WTC11 (cell line): Measurements from ENCODE around the gene LRRC32. TPM values are rescaled to one million over a fixed set of nuclear protein-coding genes. Genes with fewer than 3 reads are reported as not detected.

Experiments used
- ATAC-seq: fragments of 200-7000 bp; cut with Tn5 transposase; 2 replicates; pipeline ENCODE4 v1.10.0; 2021; ENCODE audit warnings: mild to moderate bottlenecking, moderate library complexity
- CTCF ChIA-PET: fragments of 300-600 bp; sonication (Branson Sonifier 250); formaldehyde crosslinking; loops from one replicate; lab custom pipeline; 2021; ENCODE audit warnings: antibody characterized with exemption; lab: Charles Lee
- POLR2A ChIA-PET: fragments of 350-600 bp; sonication (Branson Sonifier 250); formaldehyde crosslinking; loops from one replicate; lab custom pipeline; 2021; ENCODE audit warnings: antibody characterized with exemption; lab: Charles Lee
- DNase-seq: peaks from one replicate; pipeline ENCODE4 v3.0.0; 2021; ENCODE audit warnings: low spot score
- H3K27ac Mint-ChIP-seq: 2 replicates; pipeline ENCODE4 v1.8.0; 2021; ENCODE audit warnings: mixed read lengths
- H3K27me3 Mint-ChIP-seq: 2 replicates; pipeline ENCODE4 v1.8.0; 2021; ENCODE audit warnings: low read depth, mild to moderate bottlenecking, moderate library complexity, mixed read lengths
- H3K36me3 Mint-ChIP-seq: 2 replicates; pipeline ENCODE4 v1.8.0; 2021; ENCODE audit warnings: mixed read lengths
- H3K4me1 Mint-ChIP-seq: 2 replicates; pipeline ENCODE4 v1.8.0; 2022; ENCODE audit warnings: mixed read lengths
- H3K4me3 Mint-ChIP-seq: 2 replicates; pipeline ENCODE4 v1.8.0; 2021; ENCODE audit warnings: mild to moderate bottlenecking, moderate library complexity, mixed read lengths
- H3K9me3 Mint-ChIP-seq: 2 replicates; pipeline ENCODE4 v1.8.0; 2021; ENCODE audit warnings: mixed read lengths
- ATF1 ChIP-seq: sonication (generic); formaldehyde crosslinking; IDR thresholded peaks from 2 replicates; pipeline ENCODE4 v1.8.1; 2023; ENCODE audit warnings: mild to moderate bottlenecking, moderate library complexity, missing genetic modification reagents
- ELF4 ChIP-seq: sonication (generic); formaldehyde crosslinking; IDR thresholded peaks from 2 replicates; pipeline ENCODE4 v1.8.1; 2022; ENCODE audit warnings: low read depth, mild to moderate bottlenecking, moderate library complexity, missing genetic modification reagents
- EMX1 ChIP-seq: fragments of 250-450 bp; sonication (Bioruptor Pico); IDR thresholded peaks from 2 replicates; pipeline ENCODE4 v1.8.0; 2021; ENCODE audit warnings: mild to moderate bottlenecking
- FOXK1 ChIP-seq: sonication (generic); formaldehyde crosslinking; IDR thresholded peaks from 2 replicates; pipeline ENCODE4 v1.8.0; 2022; ENCODE audit warnings: mild to moderate bottlenecking, moderate library complexity, missing genetic modification reagents
- GTF2I ChIP-seq: fragments of 250-450 bp; sonication (Bioruptor Pico); conservative IDR thresholded peaks from 2 replicates; pipeline ENCODE4 v1.4.0; 2021; ENCODE audit warnings: mild to moderate bottlenecking
- HMGA2 ChIP-seq: fragments of 250-450 bp; sonication (Bioruptor Pico); IDR thresholded peaks from 2 replicates; pipeline ENCODE4 v1.4.0; 2021; ENCODE audit warnings: mild to moderate bottlenecking, moderate library complexity
- NR2C2 ChIP-seq: sonication (generic); formaldehyde crosslinking; IDR thresholded peaks from 2 replicates; pipeline ENCODE4 v1.8.0; 2022; ENCODE audit warnings: mild to moderate bottlenecking, missing genetic modification reagents
- NR3C1 ChIP-seq: sonication (generic); formaldehyde crosslinking; conservative IDR thresholded peaks from 2 replicates; pipeline ENCODE4 v1.8.1; 2023; ENCODE audit warnings: low read depth, mild to moderate bottlenecking, missing genetic modification reagents
- SP1 ChIP-seq: sonication (generic); formaldehyde crosslinking; conservative IDR thresholded peaks from 2 replicates; pipeline ENCODE4 v1.8.1; 2022; ENCODE audit warnings: missing genetic modification reagents
- TCF7 ChIP-seq: sonication (generic); formaldehyde crosslinking; IDR thresholded peaks from 2 replicates; pipeline ENCODE4 v1.8.0; 2022; ENCODE audit warnings: mild to moderate bottlenecking, low read depth, missing genetic modification reagents, moderate library complexity
- TP53 ChIP-seq: sonication (generic); formaldehyde crosslinking; IDR thresholded peaks from 2 replicates; pipeline ENCODE4 v1.8.1; 2023; ENCODE audit warnings: mild to moderate bottlenecking, missing genetic modification reagents
- ZBTB21 ChIP-seq: sonication (generic); formaldehyde crosslinking; IDR thresholded peaks from 2 replicates; pipeline ENCODE4 v1.8.1; 2023; ENCODE audit warnings: mild to moderate bottlenecking, missing genetic modification reagents, borderline replicate concordance
- ZNF219 ChIP-seq: sonication (generic); formaldehyde crosslinking; IDR thresholded peaks from 2 replicates; pipeline ENCODE4 v1.8.0; 2023; ENCODE audit warnings: missing genetic modification reagents, mild to moderate bottlenecking, borderline replicate concordance
- ZNF317 ChIP-seq: sonication (generic); formaldehyde crosslinking; IDR thresholded peaks from 2 replicates; pipeline ENCODE4 v1.8.1; 2023; ENCODE audit warnings: low read depth, mild to moderate bottlenecking, moderate library complexity, missing genetic modification reagents, borderline replicate concordance
- total RNA-seq: library from RNA; stranded (reverse); gene quantifications from 3 replicates; pipeline ENCODE4 v1.2.3, GENCODE V29; 2021
- TF ChIP-seq, protein P1 (sequence below): sonication (generic); formaldehyde crosslinking; IDR thresholded peaks from 2 replicates; pipeline ENCODE4 v1.8.0; 2023; ENCODE audit warnings: missing genetic modification reagents, mild to moderate bottlenecking, borderline replicate concordance
- TF ChIP-seq, protein P2 (sequence below): sonication (generic); formaldehyde crosslinking; IDR thresholded peaks from 2 replicates; pipeline ENCODE4 v1.8.0; 2022; ENCODE audit warnings: mild to moderate bottlenecking, missing genetic modification reagents
- TF ChIP-seq, protein P3 (sequence below): sonication (generic); formaldehyde crosslinking; conservative IDR thresholded peaks from 2 replicates; pipeline ENCODE4 v1.8.1; 2022; ENCODE audit warnings: mild to moderate bottlenecking, missing genetic modification reagents
- TF ChIP-seq, protein P4 (sequence below): fragments of 250-450 bp; sonication (Bioruptor Pico); IDR thresholded peaks from 2 replicates; pipeline ENCODE4 v1.8.0; 2021; ENCODE audit warnings: mild to moderate bottlenecking
- TF ChIP-seq, protein P5 (sequence below): sonication (generic); formaldehyde crosslinking; conservative IDR thresholded peaks from 2 replicates; pipeline ENCODE4 v1.8.1; 2023; ENCODE audit warnings: mild to moderate bottlenecking, low read depth, missing genetic modification reagents, moderate library complexity
- TF ChIP-seq, protein P6 (sequence below): fragments of 250-450 bp; sonication (Bioruptor Pico); IDR thresholded peaks from 2 replicates; pipeline ENCODE4 v1.9.0; 2021; ENCODE audit warnings: moderate library complexity, mild to moderate bottlenecking, inconsistent platforms, borderline replicate concordance
- TF ChIP-seq, protein P7 (sequence below): sonication (generic); formaldehyde crosslinking; IDR thresholded peaks from 2 replicates; pipeline ENCODE4 v1.8.1; 2023; ENCODE audit warnings: mild to moderate bottlenecking, missing genetic modification reagents, borderline replicate concordance

Gene LRRC32
- total RNA-seq, 1 experiment from 2014 or later: 0.74 TPM

DNA sequence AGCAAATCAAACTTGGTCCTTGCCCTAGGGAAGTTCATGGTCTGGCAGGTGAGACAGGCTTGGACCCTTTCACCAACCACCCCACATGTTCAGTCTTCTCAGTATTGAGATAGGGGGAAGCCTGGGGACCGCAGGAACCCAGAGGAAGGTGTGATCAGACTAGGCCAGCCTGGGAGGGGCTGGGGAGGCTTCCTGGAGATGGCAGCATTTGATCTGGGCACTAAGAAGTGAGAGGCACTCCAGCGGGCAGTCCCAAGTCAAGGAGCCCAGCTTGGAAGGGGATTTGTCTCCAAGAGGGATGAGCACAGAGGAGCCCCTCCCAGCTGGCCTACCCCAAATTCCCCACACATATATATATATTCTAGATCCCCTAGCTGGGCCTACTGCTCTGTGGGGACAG lies 5.4 kb downstream of the LRRC32 start (continued):
- TF ChIP-seq, protein P1, sequence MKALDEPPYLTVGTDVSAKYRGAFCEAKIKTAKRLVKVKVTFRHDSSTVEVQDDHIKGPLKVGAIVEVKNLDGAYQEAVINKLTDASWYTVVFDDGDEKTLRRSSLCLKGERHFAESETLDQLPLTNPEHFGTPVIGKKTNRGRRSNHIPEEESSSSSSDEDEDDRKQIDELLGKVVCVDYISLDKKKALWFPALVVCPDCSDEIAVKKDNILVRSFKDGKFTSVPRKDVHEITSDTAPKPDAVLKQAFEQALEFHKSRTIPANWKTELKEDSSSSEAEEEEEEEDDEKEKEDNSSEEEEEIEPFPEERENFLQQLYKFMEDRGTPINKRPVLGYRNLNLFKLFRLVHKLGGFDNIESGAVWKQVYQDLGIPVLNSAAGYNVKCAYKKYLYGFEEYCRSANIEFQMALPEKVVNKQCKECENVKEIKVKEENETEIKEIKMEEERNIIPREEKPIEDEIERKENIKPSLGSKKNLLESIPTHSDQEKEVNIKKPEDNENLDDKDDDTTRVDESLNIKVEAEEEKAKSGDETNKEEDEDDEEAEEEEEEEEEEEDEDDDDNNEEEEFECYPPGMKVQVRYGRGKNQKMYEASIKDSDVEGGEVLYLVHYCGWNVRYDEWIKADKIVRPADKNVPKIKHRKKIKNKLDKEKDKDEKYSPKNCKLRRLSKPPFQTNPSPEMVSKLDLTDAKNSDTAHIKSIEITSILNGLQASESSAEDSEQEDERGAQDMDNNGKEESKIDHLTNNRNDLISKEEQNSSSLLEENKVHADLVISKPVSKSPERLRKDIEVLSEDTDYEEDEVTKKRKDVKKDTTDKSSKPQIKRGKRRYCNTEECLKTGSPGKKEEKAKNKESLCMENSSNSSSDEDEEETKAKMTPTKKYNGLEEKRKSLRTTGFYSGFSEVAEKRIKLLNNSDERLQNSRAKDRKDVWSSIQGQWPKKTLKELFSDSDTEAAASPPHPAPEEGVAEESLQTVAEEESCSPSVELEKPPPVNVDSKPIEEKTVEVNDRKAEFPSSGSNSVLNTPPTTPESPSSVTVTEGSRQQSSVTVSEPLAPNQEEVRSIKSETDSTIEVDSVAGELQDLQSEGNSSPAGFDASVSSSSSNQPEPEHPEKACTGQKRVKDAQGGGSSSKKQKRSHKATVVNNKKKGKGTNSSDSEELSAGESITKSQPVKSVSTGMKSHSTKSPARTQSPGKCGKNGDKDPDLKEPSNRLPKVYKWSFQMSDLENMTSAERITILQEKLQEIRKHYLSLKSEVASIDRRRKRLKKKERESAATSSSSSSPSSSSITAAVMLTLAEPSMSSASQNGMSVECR (CRISPR knock-in tag): no peak
- TF ChIP-seq SP1 (no peak), GTF2I (CRISPR knock-in tag) (no peak), ATF1 (CRISPR knock-in tag) (no peak), EMX1 (CRISPR knock-in tag) (no peak), FOXK1 (CRISPR knock-in tag) (no peak), ZNF219 (CRISPR knock-in tag) (no peak), ZNF317 (CRISPR knock-in tag) (no peak), NR2C2 (CRISPR knock-in tag) (no peak)
- TF ChIP-seq, protein P2, sequence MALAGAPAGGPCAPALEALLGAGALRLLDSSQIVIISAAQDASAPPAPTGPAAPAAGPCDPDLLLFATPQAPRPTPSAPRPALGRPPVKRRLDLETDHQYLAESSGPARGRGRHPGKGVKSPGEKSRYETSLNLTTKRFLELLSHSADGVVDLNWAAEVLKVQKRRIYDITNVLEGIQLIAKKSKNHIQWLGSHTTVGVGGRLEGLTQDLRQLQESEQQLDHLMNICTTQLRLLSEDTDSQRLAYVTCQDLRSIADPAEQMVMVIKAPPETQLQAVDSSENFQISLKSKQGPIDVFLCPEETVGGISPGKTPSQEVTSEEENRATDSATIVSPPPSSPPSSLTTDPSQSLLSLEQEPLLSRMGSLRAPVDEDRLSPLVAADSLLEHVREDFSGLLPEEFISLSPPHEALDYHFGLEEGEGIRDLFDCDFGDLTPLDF (CRISPR knock-in tag): no peak
- TF ChIP-seq, protein P3, sequence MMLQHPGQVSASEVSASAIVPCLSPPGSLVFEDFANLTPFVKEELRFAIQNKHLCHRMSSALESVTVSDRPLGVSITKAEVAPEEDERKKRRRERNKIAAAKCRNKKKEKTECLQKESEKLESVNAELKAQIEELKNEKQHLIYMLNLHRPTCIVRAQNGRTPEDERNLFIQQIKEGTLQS (CRISPR knock-in tag): no peak
- TF ChIP-seq, protein P4, sequence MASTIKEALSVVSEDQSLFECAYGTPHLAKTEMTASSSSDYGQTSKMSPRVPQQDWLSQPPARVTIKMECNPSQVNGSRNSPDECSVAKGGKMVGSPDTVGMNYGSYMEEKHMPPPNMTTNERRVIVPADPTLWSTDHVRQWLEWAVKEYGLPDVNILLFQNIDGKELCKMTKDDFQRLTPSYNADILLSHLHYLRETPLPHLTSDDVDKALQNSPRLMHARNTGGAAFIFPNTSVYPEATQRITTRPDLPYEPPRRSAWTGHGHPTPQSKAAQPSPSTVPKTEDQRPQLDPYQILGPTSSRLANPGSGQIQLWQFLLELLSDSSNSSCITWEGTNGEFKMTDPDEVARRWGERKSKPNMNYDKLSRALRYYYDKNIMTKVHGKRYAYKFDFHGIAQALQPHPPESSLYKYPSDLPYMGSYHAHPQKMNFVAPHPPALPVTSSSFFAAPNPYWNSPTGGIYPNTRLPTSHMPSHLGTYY: no peak
- TF ChIP-seq, protein P5, sequence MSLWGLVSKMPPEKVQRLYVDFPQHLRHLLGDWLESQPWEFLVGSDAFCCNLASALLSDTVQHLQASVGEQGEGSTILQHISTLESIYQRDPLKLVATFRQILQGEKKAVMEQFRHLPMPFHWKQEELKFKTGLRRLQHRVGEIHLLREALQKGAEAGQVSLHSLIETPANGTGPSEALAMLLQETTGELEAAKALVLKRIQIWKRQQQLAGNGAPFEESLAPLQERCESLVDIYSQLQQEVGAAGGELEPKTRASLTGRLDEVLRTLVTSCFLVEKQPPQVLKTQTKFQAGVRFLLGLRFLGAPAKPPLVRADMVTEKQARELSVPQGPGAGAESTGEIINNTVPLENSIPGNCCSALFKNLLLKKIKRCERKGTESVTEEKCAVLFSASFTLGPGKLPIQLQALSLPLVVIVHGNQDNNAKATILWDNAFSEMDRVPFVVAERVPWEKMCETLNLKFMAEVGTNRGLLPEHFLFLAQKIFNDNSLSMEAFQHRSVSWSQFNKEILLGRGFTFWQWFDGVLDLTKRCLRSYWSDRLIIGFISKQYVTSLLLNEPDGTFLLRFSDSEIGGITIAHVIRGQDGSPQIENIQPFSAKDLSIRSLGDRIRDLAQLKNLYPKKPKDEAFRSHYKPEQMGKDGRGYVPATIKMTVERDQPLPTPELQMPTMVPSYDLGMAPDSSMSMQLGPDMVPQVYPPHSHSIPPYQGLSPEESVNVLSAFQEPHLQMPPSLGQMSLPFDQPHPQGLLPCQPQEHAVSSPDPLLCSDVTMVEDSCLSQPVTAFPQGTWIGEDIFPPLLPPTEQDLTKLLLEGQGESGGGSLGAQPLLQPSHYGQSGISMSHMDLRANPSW: no peak

DNA sequence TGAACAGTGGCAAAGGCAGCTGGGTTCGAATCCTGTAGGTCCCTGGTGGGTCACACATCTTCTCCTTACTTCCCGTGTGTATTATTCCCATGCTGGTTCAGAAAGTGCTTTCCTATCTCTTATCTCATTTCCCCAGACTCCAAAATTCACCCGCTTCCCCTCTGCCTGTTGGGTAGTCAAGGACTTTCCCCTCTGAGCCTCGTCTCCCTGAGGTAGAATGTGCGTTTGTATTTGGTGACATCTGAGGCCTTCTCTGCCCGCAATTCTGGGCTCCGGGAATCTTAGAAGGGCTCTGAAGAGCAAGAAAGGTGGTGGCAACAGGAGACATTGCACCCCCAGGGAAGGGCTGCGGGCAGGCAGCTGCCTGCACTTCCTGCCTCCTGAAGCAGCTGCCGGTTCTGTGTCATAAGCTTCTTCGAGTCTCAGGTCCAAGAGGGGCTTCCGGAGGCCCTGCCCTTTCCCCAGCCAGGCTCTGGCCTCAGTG lies 5.9 kb downstream of the LRRC32 start:
- Mint-ChIP-seq H3K27ac (no peak overlapping the region), H3K36me3 (no peaks in the 10 kb centered on the region), H3K4me1 (peaks cover 18% of the 10 kb centered on the region), H3K4me3 (no peak overlapping the region), H3K27me3 (peaks cover 7% of the 10 kb centered on the region), H3K9me3 (no peaks in the 10 kb centered on the region)
- ChIA-PET POLR2A (no interaction called here), CTCF (interaction anchor here (1.4 kb wide), 1 partner anchor 66 kb away, joined by 3 read pairs; no protein-coding TSS in a partner anchor)
- TF ChIP-seq NR3C1 (CRISPR knock-in tag) (no peak), ZBTB21 (CRISPR knock-in tag) (no peak), TP53 (CRISPR knock-in tag) (no peak), TCF7 (no peak), HMGA2 (CRISPR knock-in tag) (no peak), ELF4 (CRISPR knock-in tag) (no peak)
- TF ChIP-seq, protein P6, sequence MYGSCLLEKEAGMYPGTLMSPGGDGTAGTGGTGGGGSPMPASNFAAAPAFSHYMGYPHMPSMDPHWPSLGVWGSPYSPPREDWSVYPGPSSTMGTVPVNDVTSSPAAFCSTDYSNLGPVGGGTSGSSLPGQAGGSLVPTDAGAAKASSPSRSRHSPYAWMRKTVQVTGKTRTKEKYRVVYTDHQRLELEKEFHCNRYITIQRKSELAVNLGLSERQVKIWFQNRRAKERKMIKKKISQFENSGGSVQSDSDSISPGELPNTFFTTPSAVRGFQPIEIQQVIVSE (CRISPR knock-in tag): no peak
- TF ChIP-seq, protein P3 (CRISPR knock-in tag): no peak
- TF ChIP-seq, protein P7, sequence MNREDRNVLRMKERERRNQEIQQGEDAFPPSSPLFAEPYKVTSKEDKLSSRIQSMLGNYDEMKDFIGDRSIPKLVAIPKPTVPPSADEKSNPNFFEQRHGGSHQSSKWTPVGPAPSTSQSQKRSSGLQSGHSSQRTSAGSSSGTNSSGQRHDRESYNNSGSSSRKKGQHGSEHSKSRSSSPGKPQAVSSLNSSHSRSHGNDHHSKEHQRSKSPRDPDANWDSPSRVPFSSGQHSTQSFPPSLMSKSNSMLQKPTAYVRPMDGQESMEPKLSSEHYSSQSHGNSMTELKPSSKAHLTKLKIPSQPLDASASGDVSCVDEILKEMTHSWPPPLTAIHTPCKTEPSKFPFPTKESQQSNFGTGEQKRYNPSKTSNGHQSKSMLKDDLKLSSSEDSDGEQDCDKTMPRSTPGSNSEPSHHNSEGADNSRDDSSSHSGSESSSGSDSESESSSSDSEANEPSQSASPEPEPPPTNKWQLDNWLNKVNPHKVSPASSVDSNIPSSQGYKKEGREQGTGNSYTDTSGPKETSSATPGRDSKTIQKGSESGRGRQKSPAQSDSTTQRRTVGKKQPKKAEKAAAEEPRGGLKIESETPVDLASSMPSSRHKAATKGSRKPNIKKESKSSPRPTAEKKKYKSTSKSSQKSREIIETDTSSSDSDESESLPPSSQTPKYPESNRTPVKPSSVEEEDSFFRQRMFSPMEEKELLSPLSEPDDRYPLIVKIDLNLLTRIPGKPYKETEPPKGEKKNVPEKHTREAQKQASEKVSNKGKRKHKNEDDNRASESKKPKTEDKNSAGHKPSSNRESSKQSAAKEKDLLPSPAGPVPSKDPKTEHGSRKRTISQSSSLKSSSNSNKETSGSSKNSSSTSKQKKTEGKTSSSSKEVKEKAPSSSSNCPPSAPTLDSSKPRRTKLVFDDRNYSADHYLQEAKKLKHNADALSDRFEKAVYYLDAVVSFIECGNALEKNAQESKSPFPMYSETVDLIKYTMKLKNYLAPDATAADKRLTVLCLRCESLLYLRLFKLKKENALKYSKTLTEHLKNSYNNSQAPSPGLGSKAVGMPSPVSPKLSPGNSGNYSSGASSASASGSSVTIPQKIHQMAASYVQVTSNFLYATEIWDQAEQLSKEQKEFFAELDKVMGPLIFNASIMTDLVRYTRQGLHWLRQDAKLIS (CRISPR knock-in tag): no peak
- ATAC-seq (no peak), DNase-seq (no peak)
